Mesothelial cell of epicardium (in vitro differentiated cells): ENCODE measurements around the gene LOXL1. TPM values are rescaled to one million over a fixed set of nuclear protein-coding genes. Genes with fewer than 3 reads are reported as not detected.

Experiments used
- DNase-seq, 2 experiments: peaks; one replicate each; pipeline ENCODE4 v3.0.0; 2021; ENCODE audit warnings: low spot score in 2 of 2; ENCODE audit not compliant: unreplicated experiment in 2 of 2
- H3K27ac Mint-ChIP-seq: 2 replicates; pipeline ENCODE4 v1.8.0; 2021; ENCODE audit warnings: mixed read lengths
- H3K27me3 Mint-ChIP-seq: 2 replicates; pipeline ENCODE4 v1.8.0; 2021; ENCODE audit warnings: low read depth, mixed read lengths
- H3K36me3 Mint-ChIP-seq: 2 replicates; pipeline ENCODE4 v1.8.0; 2021; ENCODE audit warnings: mixed read lengths
- H3K4me1 Mint-ChIP-seq: 2 replicates; pipeline ENCODE4 v1.8.0; 2021; ENCODE audit warnings: mixed read lengths
- H3K4me3 Mint-ChIP-seq: 2 replicates; pipeline ENCODE4 v1.8.0; 2021; ENCODE audit warnings: mild to moderate bottlenecking, moderate library complexity, mixed read lengths
- H3K9me3 Mint-ChIP-seq: 2 replicates; pipeline ENCODE4 v1.8.0; 2021; ENCODE audit warnings: mixed read lengths
- CTCF ChIP-seq: fragments of 200-600 bp; sonication (generic); IDR thresholded peaks from one replicate; pipeline ENCODE4 v1.5.0; 2021; ENCODE audit warnings: antibody characterized with exemption; ENCODE audit not compliant: unreplicated experiment
- total RNA-seq: library from RNA; stranded (reverse); gene quantifications from 3 replicates; pipeline ENCODE4 v1.2.1, GENCODE V29; 2021

LOXL1 gene
- total RNA-seq, 1 donor from 2014 or later = 62.9 TPM

- no peaks in the 10 kb centered on the region for H3K4me1 Mint-ChIP-seq
- DNase-seq = no peak
- H3K27me3 Mint-ChIP-seq = peaks cover 51% of the 10 kb centered on the region
- H3K4me3 Mint-ChIP-seq = no peak overlapping the region
- H3K9me3 Mint-ChIP-seq = peaks cover 4% of the 10 kb centered on the region
- H3K36me3 Mint-ChIP-seq = no peaks in the 10 kb centered on the region
- no peak for TF ChIP-seq CTCF
- no peak overlapping the region for H3K27ac Mint-ChIP-seq
These were observed 36.5 kb upstream of the LOXL1 start for GRCh38 chr15:73889762-73890124.

GRCh38 chr15:73891328-73892315 is 34.6 kb upstream of the LOXL1 start:
- Mint-ChIP-seq H3K27ac (no peak overlapping the region), H3K27me3 (peaks cover 46% of the 10 kb centered on the region), H3K36me3 (no peaks in the 10 kb centered on the region), H3K4me3 (no peak overlapping the region), H3K9me3 (peaks cover 4% of the 10 kb centered on the region), H3K4me1 (no peaks in the 10 kb centered on the region)
- TF ChIP-seq CTCF = no peak
- DNase-seq = no peak

- H3K4me1 Mint-ChIP-seq = no peaks in the 10 kb centered on the region
- no peak overlapping the region for H3K27ac Mint-ChIP-seq
- H3K36me3 Mint-ChIP-seq = no peaks in the 10 kb centered on the region
- H3K27me3 Mint-ChIP-seq = peaks cover 38% of the 10 kb centered on the region
- H3K9me3 Mint-ChIP-seq = peaks cover 4% of the 10 kb centered on the region
- no peak for TF ChIP-seq CTCF
- H3K4me3 Mint-ChIP-seq = no peak overlapping the region
- no peak for DNase-seq
These were observed 33.6 kb upstream of the LOXL1 start for GRCh38 chr15:73892446-73893226.

- Mint-ChIP-seq H3K36me3 (no peaks in the 10 kb centered on the region), H3K27ac (no peak overlapping the region), H3K4me3 (no peak overlapping the region), H3K4me1 (peaks cover 2% of the 10 kb centered on the region), H3K9me3 (peaks cover 4% of the 10 kb centered on the region), H3K27me3 (peaks cover 25% of the 10 kb centered on the region)
- DNase-seq = no peak
- no peak for TF ChIP-seq CTCF
These were observed 32.0 kb upstream of the LOXL1 start for GRCh38 chr15:73894133-73894814.

GRCh38 chr15:73897441-73898261 is 28.6 kb upstream of the LOXL1 start:
- TF ChIP-seq CTCF = peak; percentile 71
- no peaks in the 10 kb centered on the region for H3K36me3 Mint-ChIP-seq
- H3K4me3 Mint-ChIP-seq = no peak overlapping the region
- no peak for DNase-seq
- peaks cover 13% of the 10 kb centered on the region for H3K27me3 Mint-ChIP-seq
- no peak overlapping the region for H3K27ac Mint-ChIP-seq
- peaks cover 3% of the 10 kb centered on the region for H3K9me3 Mint-ChIP-seq
- peaks cover 11% of the 10 kb centered on the region for H3K4me1 Mint-ChIP-seq
